Gastrocnemius medialis (tissue), 4 donors: ENCODE results near the gene CSNK2A3.

ENCODE experiments used
- CTCF ChIP-seq, 5 experiments: fragments of 450-650 bp in 3 of 5; fragments of 200-600 bp in 2 of 5; sonication (generic) in 2 of 5; IDR thresholded peaks in 4 of 5; conservative IDR thresholded peaks in 1 of 5; 1 replicate in 4 of 5; 2 replicates in 1 of 5; pipeline ENCODE4 v1.5.1; 2016 to 2019; ENCODE audit warnings: antibody characterized with exemption in 5 of 5, mild to moderate bottlenecking in 3 of 5, moderate library complexity in 3 of 5
- POLR2A ChIP-seq, 2 donors: fragments of 450-650 bp; IDR thresholded peaks; one replicate each; pipeline ENCODE4 v1.6.1; 2017; ENCODE audit warnings: antibody characterized with exemption in 2 of 2, mild to moderate bottlenecking in 2 of 2, moderate library complexity in 2 of 2

GRCh38 chr11:11400121-11400520, 47.1 kb upstream of the CSNK2A3 start:
- TF ChIP-seq CTCF (IDR thresholded peaks at IDR 0.05 in 4 of 5, conservative IDR thresholded peaks at IDR 0.05 in 1 of 5) (no peak), POLR2A (IDR thresholded peaks at IDR 0.05) (no peak)
